ENCODE results near the gene PTP4A1. TPM values are rescaled to one million over a fixed set of nuclear protein-coding genes. Genes with fewer than 3 reads are reported as not detected.

The PTP4A1 gene
- total and polyA plus RNA-seq, 2 of the 4 experiments (the other 2 are of a cell fraction), result 31.2 to 53.1 TPM

- CTCF ChIA-PET, result no interaction called here
- Histone ChIP-seq H3K4me1 (ENCODE audit: control insufficient read depth, insufficient read depth, low read length) (no peaks in the 10 kb centered on the region), H2BK120ac (ENCODE audit: low read depth, low read length) (no peak overlapping the region), H3K4me3 (ENCODE audit: insufficient read depth, low read depth, low read length) (no peak overlapping the region), H4K8ac (ENCODE audit: low read depth in 2 of 2, low read length in 2 of 2) (no peak overlapping the region), H4K20me1 (ENCODE audit: insufficient read depth, low read length) (no peaks in the 10 kb centered on the region), H3K9me1 (ENCODE audit: insufficient read depth, low read length) (no peaks in the 10 kb centered on the region), H3K27ac (ENCODE audit: insufficient read depth, low read length) (no peak overlapping the region), H2BK5ac (ENCODE audit: low read depth, low read length, poor library complexity, severe bottlenecking) (no peak overlapping the region), H3K4ac (ENCODE audit: low read depth, low read length) (no peak overlapping the region), H2AFZ (replicated peaks; ENCODE audit: low read length, poor library complexity) (no peak overlapping the region), H2AK5ac (ENCODE audit: low read depth, low read length) (no peak overlapping the region), H3K79me1 (ENCODE audit: low read depth in 1 of 2, low read length in 2 of 2) (no peaks in the 10 kb centered on the region), H3K18ac (ENCODE audit: low read depth, low read length) (no peak overlapping the region), H3K36me3 (ENCODE audit: control insufficient read depth, insufficient read depth, low read length) (no peaks in the 10 kb centered on the region), H3K4me2 (ENCODE audit: low read depth, low read length) (no peak overlapping the region), H2BK20ac (ENCODE audit: low read depth, low read length) (no peak overlapping the region), H2AK9ac (replicated peaks; ENCODE audit: low read depth, low read length, poor library complexity) (no peak overlapping the region), H3K9me3 (ENCODE audit: control insufficient read depth, insufficient read depth, low read length) (no peaks in the 10 kb centered on the region), H3K27me3 (ENCODE audit: control insufficient read depth, insufficient read depth, low read length) (no peaks in the 10 kb centered on the region), H3K56ac (ENCODE audit: extremely low read depth, insufficient read depth, low read length) (no peak overlapping the region), H3K23ac (ENCODE audit: low read depth, low read length) (no peak overlapping the region), H4K5ac (ENCODE audit: low read depth, low read length) (no peak overlapping the region), H3K9ac (ENCODE audit: low read depth, low read length) (no peak overlapping the region), H4K91ac (ENCODE audit: insufficient read depth, low read depth, low read length) (no peak overlapping the region), H3K14ac (replicated peaks; ENCODE audit: low read depth, low read length) (no peak overlapping the region), H2BK15ac (ENCODE audit: low read depth, low read length) (no peak overlapping the region)
- ATAC-seq (ENCODE audit: low read depth), result no peak
- intact Hi-C loops (cut with micrococcal nuclease), result no loop called here
- no peak for DNase-seq
- dilution Hi-C loops (cut with HindIII; ENCODE audit: low sequenced_read_pairs, unreplicated experiment), result no loop called here
- TF ChIP-seq MAZ (IDR thresholded peaks at IDR 0.05; ENCODE audit: borderline replicate concordance, low read depth, low read length), result no peak
- no peak for TF ChIP-seq ELK1 (IDR thresholded peaks at IDR 0.05; ENCODE audit: borderline replicate concordance, low read depth, low read length)
- no peak for TF ChIP-seq CEBPB (IDR thresholded peaks at IDR 0.05; ENCODE audit: low read depth, low read length)
- TF ChIP-seq CTCF (conservative IDR thresholded peaks at IDR 0.05; ENCODE audit: low read depth, low read length), result no peak
- no peak for TF ChIP-seq MAFK (IDR thresholded peaks at IDR 0.05; ENCODE audit: low read depth, low read length)
- TF ChIP-seq NFE2L2 (IDR thresholded peaks at IDR 0.05; ENCODE audit: low read depth, low read length), result no peak
- no peak for TF ChIP-seq BHLHE40 (IDR thresholded peaks at IDR 0.05; ENCODE audit: low read depth, low read length)
- no peak for TF ChIP-seq RFX5 (IDR thresholded peaks at IDR 0.05; ENCODE audit: low read depth, low read length)
- no peak for TF ChIP-seq RAD21 (IDR thresholded peaks at IDR 0.05; ENCODE audit: low read length)
- no peak for TF ChIP-seq CHD1 (IDR thresholded peaks at IDR 0.05; ENCODE audit: low read depth, low read length)
- no peak for TF ChIP-seq RCOR1 (IDR thresholded peaks at IDR 0.05; ENCODE audit: insufficient replicate concordance, low read length)
- TF ChIP-seq MXI1 (IDR thresholded peaks at IDR 0.05; ENCODE audit: borderline replicate concordance, low read depth, low read length), result no peak
- TF ChIP-seq FOS (IDR thresholded peaks at IDR 0.05; ENCODE audit: low read depth, low read length), result no peak
- POLR2A ChIA-PET (ENCODE audit: unreplicated experiment), result no interaction called here
- no CpG with 5 or more reads among the region's 1 CpG for WGBS, 2 experiments (ENCODE audit: extremely low coverage in 2 of 2, insufficient read length in 1 of 2)
- in situ Hi-C loops (cut with MboI; ENCODE audit: low sequenced_read_pairs), result no loop called here
- no TSS peak for BruUV-seq (replicated peaks)
Measured at GRCh38 chr6:63546697-63547096, 25.6 kb upstream of the PTP4A1 start.
